ENCODE data around the gene STK11.

STK11 gene

DNA sequence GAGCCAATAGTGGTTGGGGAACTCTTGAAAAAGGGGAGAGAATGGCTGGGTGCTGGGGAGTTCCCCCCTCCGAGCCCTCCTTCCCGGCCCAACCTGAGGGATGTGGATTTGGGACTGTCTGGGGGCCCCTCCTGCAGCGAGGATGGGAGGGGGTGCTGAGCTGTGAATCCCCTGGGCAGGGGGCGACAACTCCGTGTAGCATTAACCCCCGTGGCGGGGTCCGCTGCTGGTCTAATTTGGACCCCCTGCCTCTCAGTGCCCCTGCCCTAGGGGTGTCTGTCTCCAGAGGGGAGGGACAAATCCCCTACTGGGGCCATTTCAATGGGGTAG is 52.5 kb downstream of the STK11 start:
- TF ChIP-seq, protein P1, sequence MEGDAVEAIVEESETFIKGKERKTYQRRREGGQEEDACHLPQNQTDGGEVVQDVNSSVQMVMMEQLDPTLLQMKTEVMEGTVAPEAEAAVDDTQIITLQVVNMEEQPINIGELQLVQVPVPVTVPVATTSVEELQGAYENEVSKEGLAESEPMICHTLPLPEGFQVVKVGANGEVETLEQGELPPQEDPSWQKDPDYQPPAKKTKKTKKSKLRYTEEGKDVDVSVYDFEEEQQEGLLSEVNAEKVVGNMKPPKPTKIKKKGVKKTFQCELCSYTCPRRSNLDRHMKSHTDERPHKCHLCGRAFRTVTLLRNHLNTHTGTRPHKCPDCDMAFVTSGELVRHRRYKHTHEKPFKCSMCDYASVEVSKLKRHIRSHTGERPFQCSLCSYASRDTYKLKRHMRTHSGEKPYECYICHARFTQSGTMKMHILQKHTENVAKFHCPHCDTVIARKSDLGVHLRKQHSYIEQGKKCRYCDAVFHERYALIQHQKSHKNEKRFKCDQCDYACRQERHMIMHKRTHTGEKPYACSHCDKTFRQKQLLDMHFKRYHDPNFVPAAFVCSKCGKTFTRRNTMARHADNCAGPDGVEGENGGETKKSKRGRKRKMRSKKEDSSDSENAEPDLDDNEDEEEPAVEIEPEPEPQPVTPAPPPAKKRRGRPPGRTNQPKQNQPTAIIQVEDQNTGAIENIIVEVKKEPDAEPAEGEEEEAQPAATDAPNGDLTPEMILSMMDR (IDR thresholded peaks at IDR 0.05), result no peak

DNA sequence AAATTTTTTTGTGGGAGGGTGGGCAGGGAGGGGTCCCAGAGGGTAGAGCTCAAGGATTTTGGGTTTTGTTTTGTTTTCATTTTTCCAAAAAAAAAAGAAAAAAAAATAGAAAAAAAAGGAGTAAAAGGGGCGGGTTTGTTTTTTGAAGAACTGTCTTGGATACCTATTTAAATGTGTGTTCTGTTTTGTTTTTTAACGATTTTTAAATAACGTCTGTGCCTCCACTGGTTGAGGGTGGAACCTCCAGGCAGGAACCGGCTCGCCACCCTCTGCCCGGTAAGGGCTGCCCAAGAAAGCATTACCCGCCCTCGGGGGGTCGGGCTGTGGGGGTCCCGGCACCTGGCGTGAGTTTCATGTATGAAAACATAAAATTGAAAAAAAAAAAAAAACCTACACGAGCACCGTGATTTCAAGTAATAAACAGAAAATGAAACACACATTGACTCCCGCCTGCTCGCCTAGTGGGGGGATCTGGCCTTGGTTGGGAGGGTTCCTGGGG is 53.2 kb downstream of the STK11 start:
- TF ChIP-seq, protein P1 (IDR thresholded peaks at IDR 0.05), result no peak

DNA sequence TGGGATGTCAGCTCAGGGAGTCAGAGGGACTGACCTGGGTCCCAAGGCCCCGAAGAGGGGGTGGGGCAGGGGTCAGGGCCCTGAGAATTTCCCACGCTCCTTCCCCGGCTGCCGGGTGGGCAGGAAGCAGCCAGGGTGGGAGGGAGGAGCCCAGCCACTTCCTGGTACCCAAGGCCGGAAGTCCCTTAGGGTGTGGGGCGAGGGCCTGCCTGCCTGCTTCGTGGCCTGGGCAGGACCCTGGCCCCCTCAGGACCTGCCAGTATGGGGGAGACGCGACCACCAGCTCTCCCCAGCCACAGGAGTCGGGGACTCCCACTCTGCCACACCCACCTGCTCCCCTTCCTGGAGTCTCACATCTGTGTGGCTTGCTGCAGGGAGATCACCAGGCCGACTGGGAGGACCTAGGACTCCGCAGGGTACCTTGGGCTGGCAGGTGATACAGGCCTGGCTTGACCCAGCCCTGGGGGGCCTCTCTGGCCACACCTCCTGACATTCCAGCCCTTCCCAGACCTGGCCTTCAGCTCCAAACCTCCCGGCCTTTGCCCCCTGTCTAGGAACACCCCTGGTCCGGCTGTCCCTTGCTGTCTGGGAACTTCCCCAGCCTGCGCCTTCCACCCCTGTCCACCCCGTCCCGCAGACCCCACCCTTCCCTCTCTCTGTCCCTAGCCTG is 53.8 kb downstream of the STK11 start:
- TF ChIP-seq, protein P1 (IDR thresholded peaks at IDR 0.05), result no peak

DNA sequence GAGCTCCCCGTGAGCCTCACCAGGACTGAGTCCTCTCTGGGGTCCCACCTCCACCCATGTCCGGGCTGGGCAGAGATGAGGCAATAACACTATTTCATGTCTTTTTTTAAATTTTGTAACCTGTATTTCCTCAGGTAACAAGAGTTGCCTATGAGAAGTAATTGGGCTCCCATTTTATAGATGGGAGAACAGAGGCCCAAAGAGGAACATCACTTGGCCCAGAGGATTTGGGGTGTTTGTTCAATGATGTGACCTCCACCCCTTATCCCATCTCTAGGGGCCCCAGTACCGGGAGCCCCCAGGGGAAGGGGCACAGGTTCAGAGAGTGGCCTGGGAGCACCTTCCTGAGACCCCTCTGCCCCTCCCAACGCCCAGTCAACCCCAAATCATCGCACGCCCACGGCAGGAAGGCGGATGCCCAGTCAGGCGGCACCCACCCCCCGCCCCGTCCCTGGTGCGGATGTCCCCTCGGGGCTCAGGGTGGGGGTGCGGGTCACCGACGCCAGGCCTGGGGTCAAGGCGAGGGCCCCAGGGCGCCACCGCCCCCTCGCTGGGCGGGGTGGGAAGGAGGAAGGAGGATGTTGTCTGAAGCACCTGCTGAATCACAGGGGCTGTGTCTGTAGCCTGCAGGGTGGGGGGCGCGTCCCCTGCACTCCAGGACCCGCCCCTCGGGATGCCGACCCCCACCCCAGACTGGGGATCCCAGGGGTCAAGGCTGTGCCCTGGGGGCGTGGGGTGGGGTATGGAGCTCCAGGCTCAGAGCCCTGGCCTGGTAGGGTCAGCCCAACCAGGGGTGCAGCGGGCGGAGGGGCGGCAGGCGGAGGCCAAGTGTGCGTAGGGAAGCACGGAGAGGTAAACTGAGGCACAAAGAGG is 54.5 kb downstream of the STK11 start:
- TF ChIP-seq, protein P1 (IDR thresholded peaks at IDR 0.05), result no peak

DNA sequence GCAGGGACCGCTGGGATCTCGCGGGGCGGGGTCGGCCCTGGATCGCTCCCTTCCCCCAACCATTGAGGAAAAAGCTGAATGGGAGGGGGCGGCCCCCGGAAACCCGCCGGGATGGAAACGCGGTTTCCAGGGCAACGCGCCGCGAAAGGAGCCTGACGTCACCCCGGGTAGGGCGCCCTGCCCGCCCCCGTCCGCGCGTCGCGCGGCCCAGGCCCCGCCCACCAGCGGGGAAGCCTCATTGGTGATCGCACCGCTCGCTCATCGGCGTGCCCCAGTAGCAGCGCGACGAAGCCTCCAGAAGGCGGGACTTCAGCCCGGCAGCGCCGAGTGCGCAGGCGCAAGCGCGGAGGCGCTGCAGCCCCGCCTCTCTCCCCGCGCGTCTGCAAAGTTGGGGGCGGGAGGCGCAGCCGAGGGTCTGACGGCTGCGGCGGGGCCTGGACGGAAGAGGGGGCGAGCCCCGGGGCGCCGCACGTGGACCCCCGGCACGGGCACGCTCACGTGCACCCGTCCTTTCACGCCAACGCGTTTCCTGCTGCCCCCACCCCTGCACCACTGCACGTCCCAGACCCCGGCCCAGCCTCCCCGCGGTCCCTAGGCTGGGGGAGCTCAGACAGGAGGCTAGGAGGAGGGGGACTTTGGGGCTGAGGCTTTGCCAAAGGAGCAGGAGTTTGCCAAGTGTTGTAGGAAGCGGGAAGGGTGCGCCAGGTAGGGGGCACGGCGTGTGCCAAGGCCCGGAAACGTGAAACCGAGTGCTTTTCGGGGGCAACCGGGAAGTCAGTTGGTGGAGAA is 55.4 kb downstream of the STK11 start:
- TF ChIP-seq, protein P1 (IDR thresholded peaks at IDR 0.05), result no peak

DNA sequence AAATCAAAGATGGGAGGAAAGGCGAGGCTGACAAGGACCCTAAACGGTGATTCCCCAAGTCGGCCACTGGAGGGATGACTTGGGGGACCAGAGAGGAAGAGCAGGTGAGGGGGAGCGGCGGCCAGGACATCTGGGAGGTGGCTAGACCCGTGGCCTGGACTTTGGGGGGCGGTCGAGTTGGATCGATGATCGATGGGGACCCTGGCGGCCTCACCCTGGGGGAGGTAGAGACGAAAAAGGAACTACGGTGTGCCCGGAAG is 55.9 kb downstream of the STK11 start:
- TF ChIP-seq, protein P1 (IDR thresholded peaks at IDR 0.05), result 0 out of 2 replicates have a peak, but pooled peaks have one; percentile 10

DNA sequence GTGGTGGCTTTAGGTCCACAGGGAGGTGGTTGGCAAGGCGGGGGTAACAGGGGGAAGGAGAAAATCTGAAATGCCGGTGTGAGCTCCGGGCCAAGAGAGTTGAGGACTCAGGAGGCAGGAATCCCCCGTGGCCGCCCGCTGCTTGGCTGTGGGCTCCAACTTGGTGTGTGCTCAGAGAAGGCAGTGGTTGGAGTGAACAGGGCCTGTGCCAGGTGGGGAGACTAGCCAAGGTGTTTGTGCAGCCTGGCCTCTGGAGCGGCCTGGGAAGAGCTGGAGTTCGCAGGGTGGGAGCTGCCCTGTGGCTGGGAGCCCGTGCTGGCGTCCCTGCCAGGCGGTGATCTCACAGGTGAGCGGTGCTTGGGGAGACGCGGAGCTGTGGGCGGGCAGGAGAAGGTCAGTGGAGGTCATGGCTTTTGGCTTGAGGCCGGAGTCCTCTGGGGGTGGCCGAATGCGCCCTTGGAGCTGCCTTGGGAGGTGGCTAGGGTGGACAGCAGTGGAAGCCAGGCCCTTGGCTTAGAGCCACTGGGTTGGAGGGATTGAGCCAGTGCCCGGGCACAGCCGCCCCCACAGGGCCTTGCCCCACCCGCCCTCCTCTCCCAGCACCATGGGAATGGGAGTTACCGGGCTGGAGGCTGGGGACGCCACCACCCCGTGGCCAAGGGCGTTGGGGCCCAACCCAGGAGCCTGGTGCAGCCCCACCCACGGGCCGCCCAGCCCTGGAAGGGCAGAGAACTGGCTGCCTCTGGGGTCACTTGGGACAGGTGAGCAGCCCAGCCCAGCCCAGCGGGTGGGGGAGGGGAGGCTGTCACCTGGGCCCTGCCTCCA is 56.4 kb downstream of the STK11 start:
- TF ChIP-seq, protein P1 (IDR thresholded peaks at IDR 0.05), result no peak

Data from LNCAP (cell line).